ENCODE measurements around the gene ANK3. TPM values are rescaled to one million over a fixed set of nuclear protein-coding genes. Genes with fewer than 3 reads are reported as not detected.

ANK3 gene
- total RNA-seq, 6 experiments from 2014 or later = 7.8 to 25.7 (median 16.6) TPM

DNA sequence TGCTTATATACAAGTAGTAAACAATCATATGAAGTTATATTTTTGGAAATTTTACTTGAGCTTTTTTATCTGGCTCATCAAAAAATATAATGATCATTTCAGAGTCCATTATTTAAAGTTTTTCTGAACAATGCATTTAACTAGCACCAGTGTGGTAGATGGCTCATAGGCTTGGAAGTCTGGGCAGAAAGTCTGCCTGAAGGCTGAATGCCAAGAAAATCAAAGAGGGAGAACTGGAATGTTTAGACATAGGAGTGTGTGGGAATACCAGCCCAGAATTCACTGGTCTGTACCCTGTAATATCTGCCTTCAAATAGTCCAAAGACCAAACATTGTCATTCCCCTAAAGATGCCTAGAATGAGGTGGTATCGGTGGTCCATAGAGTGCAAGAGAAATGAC is 40.3 kb upstream of the ANK3 start:
- ATAC-seq = peak; percentile 41 to 57 (median 47)
- WGBS (ENCODE audit: insufficient coverage, low coverage, low lambda C conversion rate, missing lambda C conversion rate) = 67% methylated on average over 1 of the region's 1 CpG
- no peaks in the 10 kb centered on the region for H3K36me3 ChIP-seq

DNA sequence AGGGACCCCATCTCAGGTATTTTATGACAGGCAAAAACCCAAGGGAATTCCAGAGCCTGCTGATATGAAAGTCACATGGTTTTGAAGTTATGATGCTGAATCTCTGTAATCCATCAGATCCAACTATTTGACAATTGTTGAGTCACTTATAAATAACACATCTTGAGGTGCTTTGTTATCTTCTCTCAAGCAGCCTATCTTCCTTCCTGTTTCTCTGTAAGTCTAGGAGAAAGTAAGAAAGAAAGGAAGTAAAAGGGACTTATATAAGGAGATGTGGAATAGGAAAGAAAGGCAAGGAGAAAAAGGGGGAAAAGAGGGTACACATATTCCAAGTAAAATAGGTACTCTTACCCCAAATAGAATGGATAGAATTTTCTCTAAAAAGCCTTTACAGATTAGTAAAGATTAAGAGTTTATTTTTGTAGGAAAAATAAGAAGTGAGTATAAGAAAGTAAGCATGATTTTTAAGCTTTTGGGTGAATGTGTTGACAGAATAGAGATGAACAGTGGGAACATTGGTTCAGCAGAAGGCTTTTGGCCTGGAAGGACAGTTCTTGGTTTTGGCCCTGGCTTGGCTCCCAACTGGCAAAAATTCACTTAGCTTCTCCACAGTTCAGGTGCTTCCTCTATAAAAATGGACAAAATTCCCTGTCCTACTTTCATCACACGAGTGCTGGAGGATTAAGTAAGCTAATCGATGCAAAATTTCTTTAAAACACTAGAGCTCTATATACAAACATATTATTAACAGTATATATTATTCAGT is 39.6 kb upstream of the ANK3 start:
- no peaks in the 10 kb centered on the region for H3K9me3 ChIP-seq
- no peaks in the 10 kb centered on the region for H3K27me3 ChIP-seq
- H3K27ac ChIP-seq = no peak overlapping the region
- intact Hi-C loops (cut with DNase I) = no loop called here
- 32% methylated on average over 2 of the region's 2 CpGs for WGBS (ENCODE audit: insufficient coverage, low coverage, low lambda C conversion rate, missing lambda C conversion rate)
- DNase-seq = peak in 2 of 3 donors; percentile 28 to 74
- H3K4me1 ChIP-seq = peaks cover 0 to 17% (median 4%) of the 10 kb centered on the region in 4 donors
- no peaks in the 10 kb centered on the region for H3K36me3 ChIP-seq
- peak; percentile 52 to 77 (median 68) for ATAC-seq
- H3K4me3 ChIP-seq = no peak overlapping the region
- no peak for TF ChIP-seq CTCF (IDR thresholded peaks at IDR 0.05)
- no peak for TF ChIP-seq POLR2A (IDR thresholded peaks at IDR 0.05)

More for the DNA sequence above, 40.3 kb upstream of the ANK3 start:
- no peak overlapping the region for H3K27ac ChIP-seq
- H3K9me3 ChIP-seq = no peaks in the 10 kb centered on the region
- no peaks in the 10 kb centered on the region for H3K27me3 ChIP-seq
- H3K4me1 ChIP-seq = peaks cover 0 to 17% (median 4%) of the 10 kb centered on the region in 4 donors
- no peak for TF ChIP-seq POLR2A (IDR thresholded peaks at IDR 0.05)
- TF ChIP-seq CTCF (IDR thresholded peaks at IDR 0.05) = no peak
- no peak overlapping the region for H3K4me3 ChIP-seq
- intact Hi-C loops (cut with DNase I) = no loop called here
- no peak for DNase-seq

DNA sequence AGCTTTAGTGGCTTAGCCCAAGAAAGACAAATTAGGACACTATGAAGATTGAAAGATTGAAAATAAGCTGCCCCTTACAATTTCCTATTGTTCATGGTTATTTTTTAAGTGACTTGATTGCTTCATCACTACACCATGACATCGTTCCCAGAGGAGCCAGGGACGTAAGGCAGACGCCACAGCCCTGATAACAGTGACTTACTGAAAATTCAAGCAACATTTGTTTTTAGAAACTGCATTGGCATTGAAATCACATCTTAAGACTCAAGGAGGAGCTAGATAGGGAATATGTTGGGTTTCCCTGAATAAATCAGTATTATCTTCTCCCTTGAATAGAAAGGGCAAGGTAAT is 38.7 kb upstream of the ANK3 start:
- no peak overlapping the region for H3K4me3 ChIP-seq
- peaks cover 0 to 17% (median 4%) of the 10 kb centered on the region in 4 donors for H3K4me1 ChIP-seq
- DNase-seq (no peak), ATAC-seq (no peak)
- TF ChIP-seq POLR2A (IDR thresholded peaks at IDR 0.05) (no peak), CTCF (IDR thresholded peaks at IDR 0.05) (no peak)
- no peak overlapping the region for H3K27ac ChIP-seq
- intact Hi-C loops (cut with DNase I) = no loop called here
- H3K27me3 ChIP-seq = no peaks in the 10 kb centered on the region
- WGBS (ENCODE audit: insufficient coverage, low coverage, low lambda C conversion rate, missing lambda C conversion rate) = 82% methylated on average over 3 of the region's 3 CpGs
- no peaks in the 10 kb centered on the region for H3K9me3 ChIP-seq
- no peaks in the 10 kb centered on the region for H3K36me3 ChIP-seq

GRCh38 chr10:60427709-60428386 is 38.2 kb upstream of the ANK3 start:
- Histone ChIP-seq H3K9me3 (no peaks in the 10 kb centered on the region), H3K27ac (no peak overlapping the region), H3K36me3 (no peaks in the 10 kb centered on the region), H3K4me3 (no peak overlapping the region), H3K4me1 (peaks cover 0 to 17% (median 7%) of the 10 kb centered on the region in 4 donors), H3K27me3 (no peaks in the 10 kb centered on the region)
- DNase-seq (no peak), ATAC-seq (no peak)
- intact Hi-C loops (cut with DNase I) = no loop called here
- 73% methylated on average over 3 of the region's 3 CpGs for WGBS (ENCODE audit: insufficient coverage, low coverage, low lambda C conversion rate, missing lambda C conversion rate)
- TF ChIP-seq POLR2A (IDR thresholded peaks at IDR 0.05) = no peak
- no peak for TF ChIP-seq CTCF (IDR thresholded peaks at IDR 0.05)
